HG03196 (cell line): ENCODE results near the gene RIN3.

Experiments
- ATAC-seq: cut with Tn5 transposase; IDR thresholded peaks from one replicate; pipeline ENCODE4 v1.9.1; 2021; ENCODE audit not compliant: unreplicated experiment

Gene RIN3

DNA sequence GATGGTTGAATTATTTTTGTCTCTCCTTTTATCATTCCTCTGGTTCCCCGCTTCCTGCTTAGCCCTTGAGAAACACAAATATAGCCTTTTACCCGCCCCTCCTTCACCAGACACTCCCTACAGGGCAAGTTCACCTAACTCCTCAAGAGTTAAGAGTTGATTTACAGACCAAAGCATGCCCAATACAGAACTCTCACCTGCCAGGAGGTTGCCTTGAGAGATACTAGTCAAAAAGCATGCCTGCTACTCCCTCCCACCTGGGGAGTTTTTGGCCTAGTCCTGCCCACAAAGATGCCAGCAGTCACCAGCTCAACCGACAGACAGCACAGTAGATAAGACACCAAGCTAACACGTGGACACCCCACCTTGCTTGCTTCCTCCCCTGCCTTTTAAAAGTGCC is 223.6 kb downstream of the RIN3 start:
- ATAC-seq, result no peak

DNA sequence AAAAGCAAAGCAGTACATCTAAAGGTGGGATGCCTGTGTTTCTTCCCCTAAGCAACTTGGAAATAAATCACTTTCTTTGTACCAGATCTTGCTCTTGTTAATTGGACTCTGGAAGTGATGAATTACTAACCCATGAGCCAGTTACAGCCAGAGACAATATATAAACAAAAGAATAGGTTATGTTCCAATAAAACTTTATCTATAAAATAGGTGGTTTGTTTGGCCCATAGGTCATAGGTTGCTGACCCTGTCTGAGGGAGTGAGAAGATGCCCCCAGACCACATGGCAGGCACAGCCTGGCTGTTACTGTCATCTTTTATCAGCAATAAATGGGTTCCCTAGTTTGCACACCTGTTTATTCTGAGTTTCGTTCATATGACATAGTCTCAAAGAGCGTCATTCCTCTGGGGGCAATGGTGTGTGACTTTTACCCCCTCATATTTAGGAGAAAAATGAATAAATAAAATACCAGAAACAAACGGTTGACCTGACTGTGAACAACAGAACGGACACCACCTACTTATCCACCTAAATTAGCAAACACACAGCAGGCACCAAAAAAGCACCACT is 224.1 kb downstream of the RIN3 start:
- ATAC-seq, result no peak
